NCI-H2029 (cell line): ENCODE measurements around the gene FBXO3.

Experiments
- DNase-seq: peaks from one replicate; lab custom pipeline; 2025; lab: John Stamatoyannopoulos, UW

FBXO3 gene

GRCh38 chr11:33701302-33702230 lies 72.8 kb downstream of the FBXO3 start:
- DNase-seq = peak; percentile 58

GRCh38 chr11:33700502-33701271 lies 73.6 kb downstream of the FBXO3 start, which contains the start of gene C11orf91:
TSS of gene C11orf91 (minus strand) at chr11:33700826. CDS start at chr11:33700740, 86 bp downstream.
- peak; percentile 92 for DNase-seq

- DNase-seq = no peak
These were observed 74.2 kb downstream of the FBXO3 start for GRCh38 chr11:33700063-33700501.

GRCh38 chr11:33699515-33700062 lies 74.7 kb downstream of the FBXO3 start:
- no peak for DNase-seq

- no peak for DNase-seq
These were observed 75.4 kb downstream of the FBXO3 start for GRCh38 chr11:33698921-33699320.

GRCh38 chr11:33697997-33698396 lies 76.3 kb downstream of the FBXO3 start:
- DNase-seq = no peak

- DNase-seq = peak; percentile 18
These were observed 77.2 kb downstream of the FBXO3 start for GRCh38 chr11:33696931-33697638.

- DNase-seq = peak; percentile 19
These were observed 77.9 kb downstream of the FBXO3 start for GRCh38 chr11:33696411-33696810.

GRCh38 chr11:33695051-33695566 lies 79.2 kb downstream of the FBXO3 start:
- DNase-seq = no peak

GRCh38 chr11:33694346-33695050 lies 79.8 kb downstream of the FBXO3 start:
- no peak for DNase-seq

- DNase-seq = no peak
These were observed 81.8 kb downstream of the FBXO3 start for GRCh38 chr11:33692541-33692940.

- DNase-seq = peak; percentile 98
These were observed 82.3 kb downstream of the FBXO3 start for GRCh38 chr11:33692013-33692504.

GRCh38 chr11:33691066-33691864 lies 83.1 kb downstream of the FBXO3 start:
- no peak for DNase-seq
